Measurements from ENCODE around the gene APOO.

The APOO gene

DNA sequence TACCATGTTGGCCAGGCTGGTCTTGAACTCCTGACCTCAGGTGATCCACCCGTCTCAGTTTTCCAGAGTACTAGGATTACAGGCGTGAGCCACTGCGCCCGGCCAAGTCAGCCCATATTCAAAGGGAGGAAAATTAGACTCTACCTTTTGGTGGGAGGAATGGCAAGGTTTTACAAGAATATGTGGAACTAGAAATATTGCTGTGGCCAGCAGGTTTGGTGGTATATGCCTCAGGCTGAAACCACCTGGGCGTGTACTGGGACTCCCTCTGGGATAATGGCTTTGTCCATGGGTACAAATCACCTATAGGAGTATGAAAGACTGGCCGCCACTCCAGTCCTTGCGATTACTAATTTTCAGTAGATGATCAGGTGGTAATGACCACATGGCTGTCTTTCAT, 92.4 kb downstream of the APOO start:
- no peak for DNase-seq

DNA sequence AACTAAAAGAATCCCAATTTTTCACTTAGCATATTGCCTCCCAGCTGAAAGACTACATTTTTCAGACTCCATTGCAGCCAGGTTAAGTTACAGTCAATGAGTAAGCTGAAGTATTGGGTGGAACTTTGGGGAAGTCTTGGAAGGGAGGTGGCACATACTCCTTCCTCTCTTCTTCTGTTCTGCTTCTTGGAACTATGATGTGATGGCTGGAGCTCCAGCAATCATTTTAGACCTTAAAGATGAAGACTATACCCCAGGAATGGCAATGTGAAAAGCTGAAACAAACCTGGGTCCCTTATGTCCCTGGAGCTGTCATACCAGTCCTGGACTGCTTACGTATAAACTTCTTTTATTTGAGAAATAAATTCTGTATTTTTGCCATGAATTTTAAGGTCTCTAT, 93.9 kb downstream of the APOO start:
- DNase-seq: no peak

DNA sequence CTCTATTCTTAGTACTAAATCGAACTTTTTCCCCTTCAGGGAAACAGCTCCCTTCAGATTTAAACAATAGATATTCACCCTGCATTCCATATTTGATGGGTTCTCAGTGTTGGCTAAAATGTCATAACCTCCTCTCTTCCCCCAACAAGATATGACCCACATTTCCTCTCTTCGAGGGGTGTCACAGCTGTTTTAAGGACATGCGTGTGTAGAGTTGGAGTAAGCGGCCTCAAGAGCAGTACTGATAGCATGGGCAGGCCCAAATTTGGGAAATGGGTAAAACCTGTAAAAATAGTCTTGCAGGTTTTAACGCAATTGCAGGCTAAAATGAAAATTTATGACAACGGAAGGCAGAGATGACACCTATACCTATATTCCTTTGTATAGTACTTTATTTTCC, 96.1 kb downstream of the APOO start:
- DNase-seq: no peak

DNA sequence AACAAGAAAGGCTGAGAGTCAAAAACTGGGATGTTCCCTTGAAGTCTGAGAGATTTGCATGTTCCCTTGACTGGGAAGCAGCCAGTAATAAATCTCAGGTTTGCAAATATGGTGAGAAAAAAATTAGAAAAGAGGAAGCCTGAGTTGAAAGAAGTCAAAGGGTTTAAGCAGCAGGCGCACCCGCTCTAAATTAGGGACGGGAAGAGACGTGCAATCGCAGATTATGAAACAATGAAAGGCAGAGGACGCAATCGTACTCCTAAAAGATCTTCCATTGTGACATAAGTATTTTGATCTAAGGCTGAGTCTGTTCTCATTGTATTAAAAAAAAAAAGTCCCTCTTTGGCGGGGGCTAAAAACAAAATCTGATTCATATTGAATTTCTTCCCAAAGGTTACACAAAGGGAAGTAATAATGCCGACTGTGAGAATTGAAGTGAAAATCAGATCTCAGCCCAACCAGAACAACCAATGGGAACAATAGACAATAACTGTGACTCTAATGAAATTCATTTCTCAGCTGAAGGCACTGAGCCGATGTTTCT, 96.6 kb downstream of the APOO start:
- DNase-seq: no peak

DNA sequence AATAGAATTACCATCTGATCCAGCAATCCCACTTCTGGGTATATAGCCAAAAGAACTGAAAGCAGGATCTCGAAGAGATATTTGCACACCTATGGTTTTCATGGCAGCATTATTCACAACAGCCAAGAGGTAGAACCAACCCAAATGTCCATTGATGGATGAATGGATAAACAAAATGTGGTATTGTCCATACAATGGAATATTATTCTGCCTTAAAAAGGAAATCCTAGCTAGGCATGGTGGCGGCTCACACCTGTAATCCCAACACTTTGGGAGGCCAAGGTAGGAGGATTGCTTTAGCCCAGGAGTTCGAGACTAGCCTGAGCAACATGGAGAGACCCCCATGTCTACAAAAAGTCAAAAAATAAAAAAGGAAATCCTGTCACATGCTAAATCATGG, 97.5 kb downstream of the APOO start:
- DNase-seq: no peak

DNA sequence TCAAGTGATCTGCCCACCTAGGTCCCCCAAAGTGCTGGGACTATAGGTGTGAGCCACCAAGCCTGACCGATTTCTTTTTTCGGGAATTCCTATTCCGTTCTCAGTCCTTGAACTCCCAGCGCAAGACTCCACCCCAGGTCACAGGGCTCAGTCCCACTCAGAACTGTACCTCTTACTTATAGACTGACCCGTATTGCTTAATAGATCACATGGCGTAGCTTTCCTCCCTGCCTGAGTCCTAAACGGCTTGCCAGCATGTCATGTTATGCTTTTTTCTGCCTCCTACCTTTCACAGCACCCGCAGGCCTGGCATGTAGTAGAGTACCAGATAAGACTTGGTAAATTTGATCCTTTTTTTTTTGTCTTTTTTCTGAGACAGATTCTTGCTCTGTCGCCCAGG, 102.3 kb downstream of the APOO start:
- no peak for DNase-seq

DNA sequence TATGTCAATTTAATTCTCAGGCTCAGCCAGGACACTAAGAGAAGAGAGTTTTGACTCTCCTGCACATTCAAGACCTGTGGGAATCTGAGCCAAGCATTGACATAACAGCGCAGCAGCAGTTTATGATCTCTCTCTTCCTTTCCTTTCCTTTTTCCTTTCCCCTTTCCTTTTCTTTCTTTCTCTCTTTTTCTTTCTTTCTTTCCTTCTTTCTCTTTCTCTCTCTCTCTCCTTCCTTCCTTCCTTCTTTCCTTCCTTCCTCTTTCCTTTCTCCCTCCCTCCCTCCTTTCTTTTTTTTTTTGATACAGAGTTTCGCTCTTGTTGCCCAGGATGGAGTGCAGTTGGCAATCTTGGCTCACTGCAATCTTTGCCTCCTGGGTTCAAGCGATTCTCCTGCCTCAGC, 103.2 kb downstream of the APOO start:
- no peak for DNase-seq

DNA sequence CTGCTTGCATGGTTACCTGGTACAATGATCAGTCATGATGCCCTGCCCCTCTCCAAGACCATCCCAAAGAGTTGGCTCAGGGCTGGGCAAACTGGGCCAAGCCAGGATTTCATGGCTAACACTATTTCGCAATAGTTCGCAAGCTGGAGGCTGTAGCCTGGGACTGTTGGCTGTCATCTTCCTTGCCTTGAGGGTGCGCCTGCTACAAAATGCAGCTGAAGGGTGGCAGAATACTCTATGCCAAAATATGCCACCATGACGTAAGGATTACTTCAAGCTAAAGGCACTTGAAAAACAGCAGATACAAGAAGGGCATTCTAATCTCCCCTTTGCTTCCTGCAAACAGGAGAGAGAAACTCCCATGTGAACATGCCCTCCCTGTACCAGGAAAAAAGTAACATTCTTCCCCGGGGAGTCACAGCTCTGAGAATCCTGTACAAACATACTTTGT, 103.8 kb downstream of the APOO start:
- DNase-seq: peak; percentile 90

DNA sequence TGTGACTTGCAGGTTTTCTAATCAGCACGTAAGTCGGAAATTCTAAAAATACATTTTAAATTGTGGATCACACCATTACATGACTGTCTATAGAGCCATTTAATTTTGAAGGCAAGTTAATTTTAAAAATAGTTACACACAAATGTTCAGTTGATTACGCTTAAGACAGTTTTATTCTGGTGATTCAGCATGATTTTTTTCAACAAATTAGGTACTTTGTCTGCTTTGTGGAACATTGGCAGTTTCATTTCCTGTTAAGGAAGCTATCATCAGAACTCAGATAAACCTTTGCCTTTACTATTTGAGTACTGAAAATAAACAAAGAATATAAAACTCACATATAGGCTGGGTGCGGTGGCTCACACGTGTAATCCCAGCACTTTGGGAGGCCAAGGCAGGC, 105.3 kb downstream of the APOO start:
- DNase-seq: no peak

DNA sequence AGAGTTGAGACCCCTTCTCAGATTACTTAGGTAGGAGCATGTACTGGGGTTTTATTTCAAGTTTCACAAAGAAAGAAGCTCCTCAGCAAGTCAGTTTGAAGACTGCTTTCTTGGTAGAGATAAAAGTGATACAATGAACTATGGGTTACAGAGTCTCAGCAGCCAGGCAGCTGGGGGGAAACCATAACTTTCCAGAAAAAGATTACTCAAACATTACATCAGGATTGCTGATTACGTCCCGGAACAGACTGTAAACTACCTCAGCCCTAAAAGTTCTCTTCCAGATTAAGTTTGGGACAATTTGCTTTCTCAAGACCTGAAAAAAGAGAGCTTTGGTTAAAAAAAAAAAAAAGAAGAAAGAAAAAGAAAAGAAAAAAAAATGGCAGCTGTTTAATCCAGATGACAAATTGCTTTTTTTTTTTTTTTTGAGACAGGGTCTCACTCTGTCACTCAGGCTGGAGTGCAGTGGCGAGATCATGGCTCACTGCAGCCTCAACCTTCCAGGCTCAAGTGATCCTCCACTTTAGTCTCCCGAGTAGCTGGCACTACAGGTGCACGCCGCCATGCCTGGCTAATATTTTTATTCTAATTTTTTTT, 108.2 kb downstream of the APOO start:
- peak; percentile 39 for DNase-seq

DNA sequence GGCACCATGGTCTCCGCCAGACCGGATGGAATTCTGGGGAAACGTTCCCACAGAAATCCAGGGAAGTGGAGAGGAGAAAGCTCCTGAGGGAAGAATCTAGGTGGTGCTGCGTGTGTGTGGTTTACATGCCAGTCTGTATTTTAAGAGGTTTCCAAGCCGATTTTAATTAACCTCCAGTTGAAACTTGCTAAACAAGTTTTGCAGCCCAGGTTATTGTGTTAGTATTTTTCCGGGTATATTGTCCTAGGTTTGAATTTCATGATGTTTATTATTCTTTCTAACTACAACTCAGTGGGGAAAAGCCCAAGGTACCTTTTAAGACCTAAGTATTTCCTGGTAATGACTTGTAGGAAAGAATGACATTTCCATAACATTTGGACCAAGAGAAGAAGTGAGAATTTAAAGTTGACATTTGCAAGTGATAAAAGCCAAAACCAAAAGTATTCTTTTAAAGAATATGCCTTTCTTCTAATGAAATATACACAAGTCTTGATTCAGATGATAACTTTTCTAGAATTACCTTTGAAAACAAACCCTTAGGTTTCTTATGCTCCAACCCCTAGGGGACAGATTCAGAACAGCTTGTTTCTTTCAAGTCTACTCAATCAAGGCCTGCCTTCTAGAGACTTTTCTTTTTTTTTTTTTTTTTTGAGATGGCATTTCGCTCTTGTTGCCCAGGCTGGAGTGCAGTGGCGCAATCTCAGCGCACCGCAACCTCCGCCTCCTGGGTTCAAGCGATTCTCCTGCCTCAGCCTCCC, 110.2 kb downstream of the APOO start:
- DNase-seq: no peak

DNA sequence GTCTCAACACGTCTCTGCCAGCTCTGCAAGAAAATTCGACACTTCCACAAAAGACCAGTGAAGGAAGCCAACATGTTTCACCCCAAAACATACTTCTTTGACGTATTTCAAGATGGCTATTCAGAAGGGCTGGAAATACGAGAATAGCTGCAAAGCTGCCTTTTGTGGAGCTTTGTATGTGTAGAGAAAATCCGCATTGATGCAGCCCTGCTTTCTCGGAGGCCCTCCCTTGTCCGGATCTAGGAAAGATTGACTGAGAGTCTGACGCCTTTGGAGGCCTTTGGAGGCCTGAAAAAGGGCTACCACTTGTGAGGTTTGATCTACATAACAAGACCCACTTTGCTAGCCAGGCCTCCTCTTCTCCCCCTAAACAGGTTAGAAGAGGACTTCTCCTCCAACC, 112.5 kb downstream of the APOO start:
- DNase-seq: no peak

DNA sequence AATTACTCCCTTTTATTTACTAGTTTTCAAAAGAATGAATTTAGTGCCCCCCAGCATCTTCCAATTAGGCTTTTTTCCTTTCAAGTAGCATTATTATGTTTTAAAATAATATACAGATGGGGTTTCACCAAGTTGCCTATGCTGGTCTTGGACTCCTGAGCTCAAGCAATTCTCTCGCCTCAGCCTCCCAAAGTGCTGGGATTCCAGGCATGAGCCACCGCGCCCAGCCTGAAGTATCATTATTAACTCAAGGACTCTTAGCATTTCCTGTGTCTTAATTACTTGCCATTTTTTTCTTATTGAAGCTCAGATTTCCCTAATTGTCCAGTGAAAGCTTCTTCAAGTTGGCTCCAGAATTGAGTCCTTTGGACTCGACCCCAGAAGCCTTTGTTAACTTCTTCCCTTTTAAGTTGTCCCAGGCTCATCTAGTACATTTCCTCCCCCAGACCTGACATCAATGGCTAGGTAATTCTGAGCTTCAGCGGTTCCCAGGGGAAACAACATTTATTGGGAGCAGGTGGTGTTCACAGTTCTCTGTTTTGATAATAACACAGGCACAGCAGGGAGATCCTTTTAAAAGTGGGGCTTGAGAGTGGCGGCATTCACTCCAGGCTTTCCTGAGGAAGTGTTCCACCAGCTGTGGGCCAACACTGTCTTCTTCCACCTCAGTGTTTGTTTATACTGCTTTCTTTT, 114.7 kb downstream of the APOO start:
- DNase-seq: no peak

DNA sequence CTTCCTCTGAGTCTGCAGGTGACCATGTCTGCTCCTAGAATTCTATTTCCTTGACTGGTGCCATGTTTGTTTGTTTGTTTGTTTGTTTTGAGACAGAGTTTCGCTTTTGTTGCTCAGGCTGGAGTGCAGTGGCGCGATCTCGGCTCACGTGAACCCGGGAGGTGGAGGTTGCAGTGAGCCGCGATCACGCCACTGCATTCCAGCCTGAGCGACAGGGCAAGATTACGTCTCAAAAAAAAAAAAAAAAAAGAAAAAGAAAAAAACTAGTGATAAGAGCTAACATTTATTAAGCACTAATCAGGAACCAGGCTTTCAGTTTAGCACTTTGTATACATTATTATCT, 117.6 kb downstream of the APOO start:
- no peak for DNase-seq

DNA sequence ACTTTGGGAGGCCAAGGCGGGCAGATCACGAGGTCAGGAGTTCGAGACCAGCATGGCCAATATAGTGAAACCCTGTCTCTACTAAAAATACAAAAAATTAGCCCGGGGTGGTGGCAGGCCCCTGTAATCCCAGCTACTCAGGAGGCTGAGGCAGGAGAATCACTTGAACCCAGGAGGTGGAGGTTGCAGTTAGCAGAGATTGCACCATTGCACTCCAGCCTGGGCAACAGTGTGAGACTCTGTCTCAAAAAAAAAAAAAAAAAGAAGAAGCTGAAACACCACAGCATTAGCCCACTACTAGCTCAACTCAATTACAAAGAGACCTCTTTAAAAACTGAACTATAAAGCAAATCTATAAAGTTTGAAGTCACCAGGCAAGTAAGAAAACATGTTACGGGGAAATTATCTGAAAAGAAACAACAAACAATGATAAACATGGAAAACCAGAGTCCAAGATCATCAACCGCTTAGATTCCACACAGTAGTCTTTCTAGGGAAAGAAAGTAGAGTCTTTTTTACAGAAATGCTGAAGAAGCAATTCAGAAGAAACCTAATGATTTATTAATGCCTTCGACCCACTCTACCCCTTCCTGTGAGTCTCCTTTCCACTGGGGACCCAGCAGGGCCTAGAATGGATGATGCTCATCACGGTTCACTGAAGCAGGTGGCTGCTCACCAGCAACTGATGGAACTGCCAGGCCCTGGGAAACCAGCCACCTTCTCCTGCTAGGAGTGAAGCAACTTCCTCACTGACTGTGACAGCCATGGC, 118.2 kb downstream of the APOO start:
- no peak for DNase-seq

DNA sequence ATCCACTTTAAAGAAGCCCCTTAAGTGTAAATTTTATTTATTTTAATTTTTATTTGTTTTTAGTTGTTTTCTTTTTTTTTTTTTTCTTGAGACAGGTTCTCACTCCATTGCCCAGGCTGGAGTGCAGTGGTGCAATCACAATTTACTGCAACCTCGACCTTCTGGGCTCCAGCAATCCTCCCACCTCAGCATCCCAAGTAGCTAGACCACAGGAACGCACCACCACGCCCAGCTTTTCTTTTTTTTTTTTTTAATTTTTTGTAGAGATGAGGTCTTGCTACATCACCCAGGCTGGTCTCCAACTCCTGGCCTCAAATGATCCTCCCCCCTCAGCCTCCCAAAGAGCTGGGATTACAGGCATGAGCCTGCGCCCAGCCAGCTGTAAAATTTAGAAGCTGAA, 118.8 kb downstream of the APOO start:
- peak; percentile 56 for DNase-seq

DNA sequence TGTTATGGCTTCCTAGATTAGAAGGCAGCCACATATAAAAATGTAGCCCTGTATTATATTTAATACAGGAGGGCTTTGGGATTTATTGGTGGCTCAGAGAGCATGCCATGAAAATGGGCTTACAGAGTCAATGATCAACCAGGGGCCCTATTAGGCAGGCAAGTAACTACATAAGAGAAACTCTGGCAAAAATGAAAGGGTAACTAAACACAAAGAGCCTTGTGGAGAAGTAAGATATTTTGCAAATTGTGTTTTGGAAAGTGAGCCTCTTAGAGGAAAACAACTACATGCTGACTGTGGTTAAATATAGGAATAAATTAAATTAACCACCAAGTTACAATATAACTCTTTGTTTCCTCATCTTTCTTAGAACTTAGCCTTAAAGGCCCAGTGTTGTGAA, 119.2 kb downstream of the APOO start:
- no peak for DNase-seq

DNA sequence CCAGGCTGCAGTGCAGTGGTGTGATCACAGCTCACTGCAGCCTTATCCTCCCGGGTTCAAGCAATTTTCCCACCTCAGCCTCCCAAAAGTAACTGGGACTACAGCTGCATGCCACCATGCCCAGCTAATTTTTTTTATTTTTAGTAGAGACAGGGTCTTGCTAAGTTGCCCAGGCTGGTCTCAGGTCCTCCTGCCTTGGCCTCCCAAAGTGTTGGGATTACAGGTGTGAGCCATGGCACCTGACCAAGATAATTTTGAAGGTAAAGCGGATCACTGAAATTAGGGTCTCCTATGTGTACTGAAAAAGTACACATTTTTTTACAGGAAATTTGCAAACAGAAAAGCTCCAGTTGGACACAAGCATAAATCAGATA, 120.0 kb downstream of the APOO start:
- no peak for DNase-seq

DNA sequence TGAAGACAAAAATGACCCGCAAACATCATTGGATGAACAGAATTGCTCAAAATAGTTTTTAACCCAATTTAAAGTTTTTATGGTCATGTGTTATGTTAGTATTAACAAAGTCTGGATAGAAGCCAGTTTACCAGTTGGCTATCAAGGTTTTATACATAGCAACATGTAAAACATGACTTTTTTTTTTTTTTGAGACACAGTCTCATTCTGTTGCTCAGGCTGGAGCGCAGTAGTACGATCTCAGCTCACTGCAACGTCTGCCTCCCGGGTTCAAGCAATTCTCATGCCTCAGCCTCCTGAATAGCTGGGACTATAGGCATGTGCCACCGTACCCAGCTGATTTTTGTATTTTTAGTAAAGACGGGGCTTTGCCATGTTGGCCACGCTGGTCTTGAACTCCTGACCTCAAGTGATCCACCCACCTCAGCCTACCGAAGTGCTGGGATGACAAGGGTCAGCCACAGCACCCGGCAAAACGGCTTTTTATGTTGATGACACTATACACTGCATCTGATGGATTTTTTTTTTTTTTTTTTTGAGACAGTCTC, 121.4 kb downstream of the APOO start:
- DNase-seq: no peak

DNA sequence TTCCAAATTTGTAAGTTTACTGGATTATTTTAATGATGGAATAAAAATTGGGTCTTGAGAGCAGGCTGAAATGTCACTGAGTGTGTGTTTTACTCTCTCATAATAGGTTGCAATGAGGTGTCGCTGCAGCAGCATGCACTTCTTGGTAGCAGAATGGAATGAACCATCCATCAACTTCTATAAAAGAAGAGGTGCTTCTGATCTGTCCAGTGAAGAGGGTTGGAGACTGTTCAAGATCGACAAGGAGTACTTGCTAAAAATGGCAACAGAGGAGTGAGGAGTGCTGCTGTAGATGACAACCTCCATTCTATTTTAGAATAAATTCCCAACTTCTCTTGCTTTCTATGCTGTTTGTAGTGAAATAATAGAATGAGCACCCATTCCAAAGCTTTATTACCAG, 122.2 kb downstream of the APOO start:
- DNase-seq: no peak

DNA sequence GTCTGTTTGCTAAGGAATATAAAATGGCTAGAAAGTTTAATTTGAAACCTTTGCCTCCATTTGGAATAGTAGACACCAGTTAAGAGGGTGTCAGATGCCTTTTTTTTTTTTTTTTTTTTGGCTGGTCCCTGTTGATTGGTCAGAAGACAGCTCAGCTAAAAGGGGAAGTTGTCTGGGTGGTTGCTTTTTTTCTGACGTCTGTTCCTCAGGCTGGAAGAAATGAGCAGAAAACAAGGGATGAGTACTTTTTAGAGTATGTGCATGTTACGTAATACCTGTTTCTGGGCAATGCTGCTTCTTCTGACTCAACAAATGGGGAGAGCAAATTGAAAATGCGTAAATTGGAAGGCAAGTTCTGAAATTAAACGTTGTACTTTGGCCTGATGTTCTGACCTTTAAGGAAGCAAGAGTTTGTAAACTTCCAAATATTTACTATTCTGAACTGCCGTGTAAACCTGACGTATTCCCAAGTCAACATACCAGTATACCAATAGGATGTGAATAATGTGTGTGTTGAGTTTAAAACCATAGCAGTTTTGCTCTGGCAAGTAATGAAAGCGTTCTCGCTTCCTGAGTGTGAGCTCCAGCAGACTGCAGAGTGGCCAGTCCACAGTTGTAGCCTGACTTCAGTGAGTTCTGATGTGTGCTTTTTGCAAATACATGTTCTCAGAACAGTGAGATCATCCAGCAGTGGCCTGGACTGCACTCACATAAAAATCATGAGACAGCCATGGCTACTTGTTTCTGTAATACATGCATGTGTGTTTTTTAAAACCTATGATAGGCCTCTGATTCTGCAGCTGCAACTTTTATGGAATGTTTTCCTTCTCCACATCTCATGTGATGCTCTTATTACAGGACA, 123.0 kb downstream of the APOO start:
- DNase-seq: peak; percentile 62
